GM04504 (cell line): ENCODE data around the gene GMPR2.

Source experiments
- DNase-seq: peaks from one replicate; pipeline ENCODE4 v3.0.0-alpha.2; 2012; ENCODE audit warnings: low read depth

GMPR2 gene

DNA sequence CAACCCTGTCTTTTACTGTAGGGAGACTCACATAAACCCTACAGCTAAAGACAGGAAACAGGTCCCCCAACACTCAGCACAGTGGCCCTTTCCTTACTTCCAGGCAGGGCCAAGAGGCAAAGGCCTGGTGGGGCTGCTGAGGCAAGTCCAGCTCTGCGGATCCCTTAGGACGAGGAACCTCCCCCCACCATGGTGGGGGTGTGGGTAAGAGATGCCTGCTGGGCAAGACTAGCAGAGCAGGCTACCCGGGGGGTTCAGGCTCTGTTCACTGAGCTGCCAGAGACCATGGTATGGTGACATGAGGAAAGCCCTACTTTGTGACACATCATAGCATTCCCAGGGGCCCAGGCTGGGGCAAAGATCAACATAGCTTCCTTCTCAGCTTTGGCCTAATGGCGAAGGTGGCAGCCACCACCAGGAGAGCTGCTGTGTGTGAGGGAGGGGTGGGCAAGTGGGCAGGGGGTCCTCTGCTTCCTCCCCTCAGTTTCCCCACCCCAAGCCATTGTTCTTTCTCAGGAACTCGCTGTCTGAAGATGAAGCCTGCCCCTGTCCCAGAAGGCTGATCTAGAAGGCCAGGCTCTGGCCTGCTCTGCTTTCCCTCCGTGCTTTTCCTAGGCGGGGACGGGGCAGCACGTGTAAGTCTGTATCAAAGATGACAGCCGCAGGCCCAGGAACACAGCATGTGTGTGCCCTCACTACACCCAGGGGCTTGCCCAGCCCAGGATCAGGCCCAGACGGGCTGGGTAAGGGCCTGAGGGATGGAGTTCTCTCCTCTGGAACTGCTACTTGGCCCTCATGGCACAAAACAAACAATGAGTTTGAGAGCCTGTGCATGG lies 19.8 kb downstream of the GMPR2 start:
- DNase-seq = no peak

DNA sequence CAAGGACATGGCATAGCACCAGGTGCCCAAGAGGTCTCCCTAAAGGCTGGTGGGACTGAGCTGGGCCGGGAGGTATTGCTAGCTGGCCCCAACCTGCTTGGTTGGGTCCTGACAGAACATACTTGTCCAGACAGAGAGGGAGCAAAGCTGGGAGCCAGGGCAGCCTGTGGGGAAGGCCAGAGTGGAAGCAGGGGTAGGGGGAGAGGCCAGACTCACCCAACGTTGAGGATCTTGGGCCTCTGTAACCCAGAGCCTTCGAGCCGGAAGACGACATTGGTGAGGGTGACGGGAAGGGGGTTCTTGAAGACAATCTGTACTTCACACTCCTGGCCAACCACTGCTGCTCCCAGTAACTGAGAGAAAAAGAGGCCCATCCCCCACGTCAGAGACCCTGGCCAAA lies 21.2 kb downstream of the GMPR2 start:
- DNase-seq = no peak

DNA sequence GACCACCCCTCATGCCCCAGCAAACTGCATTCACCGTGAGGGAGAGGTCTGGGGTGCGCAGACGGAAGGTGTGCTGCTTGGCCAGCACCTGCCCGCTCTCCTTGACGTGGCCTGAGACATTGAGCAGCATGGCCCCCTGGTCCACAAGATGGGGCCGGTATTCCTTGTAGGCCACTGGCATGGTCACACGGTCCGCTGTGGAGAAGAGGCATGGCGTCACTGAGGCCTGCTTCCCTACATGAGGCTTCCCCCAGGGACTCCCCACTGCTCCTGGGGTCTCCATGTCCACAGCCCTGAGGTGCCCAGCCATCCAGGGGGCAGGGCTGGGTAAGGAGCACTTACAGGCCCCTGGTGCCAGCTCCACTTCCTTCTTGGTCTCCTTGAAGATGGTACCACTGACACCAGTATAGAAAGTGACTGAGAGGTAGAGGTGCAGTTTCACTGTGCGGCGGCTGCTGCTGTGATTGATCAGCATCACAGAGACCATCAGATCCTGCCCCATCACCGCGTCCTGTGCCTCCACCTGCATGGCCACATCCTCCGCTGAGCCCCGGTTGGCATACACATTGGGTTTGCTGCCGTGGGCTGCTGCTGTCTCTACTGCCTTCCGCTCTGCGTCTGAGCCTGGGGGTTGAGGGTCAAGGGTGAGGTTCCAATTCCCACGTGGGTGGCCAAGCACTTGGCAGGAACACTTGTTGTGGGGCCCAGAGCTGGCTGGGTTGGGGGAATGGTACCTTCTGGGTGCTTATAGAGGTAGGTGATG lies 22.1 kb downstream of the GMPR2 start:
- no peak for DNase-seq

DNA sequence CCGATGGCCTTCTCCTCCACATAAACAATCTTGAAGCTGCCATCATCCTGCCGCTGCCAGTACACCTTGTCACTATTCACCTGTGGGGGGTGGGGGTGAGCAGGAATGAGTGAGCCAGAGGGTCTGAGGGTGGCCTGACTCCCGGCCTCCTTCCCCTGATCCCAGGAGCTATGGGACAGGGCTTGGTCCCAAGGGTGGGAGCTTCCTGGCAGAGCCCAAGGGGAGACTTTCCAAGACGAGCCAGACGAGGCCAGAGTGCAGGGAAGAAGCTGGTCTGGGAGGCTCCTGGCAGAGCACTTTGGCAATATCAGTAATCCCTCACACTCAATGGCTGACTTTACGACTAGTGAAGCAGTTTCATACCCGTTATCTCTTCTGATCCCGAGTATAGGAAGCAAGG lies 22.7 kb downstream of the GMPR2 start:
- no peak for DNase-seq

DNA sequence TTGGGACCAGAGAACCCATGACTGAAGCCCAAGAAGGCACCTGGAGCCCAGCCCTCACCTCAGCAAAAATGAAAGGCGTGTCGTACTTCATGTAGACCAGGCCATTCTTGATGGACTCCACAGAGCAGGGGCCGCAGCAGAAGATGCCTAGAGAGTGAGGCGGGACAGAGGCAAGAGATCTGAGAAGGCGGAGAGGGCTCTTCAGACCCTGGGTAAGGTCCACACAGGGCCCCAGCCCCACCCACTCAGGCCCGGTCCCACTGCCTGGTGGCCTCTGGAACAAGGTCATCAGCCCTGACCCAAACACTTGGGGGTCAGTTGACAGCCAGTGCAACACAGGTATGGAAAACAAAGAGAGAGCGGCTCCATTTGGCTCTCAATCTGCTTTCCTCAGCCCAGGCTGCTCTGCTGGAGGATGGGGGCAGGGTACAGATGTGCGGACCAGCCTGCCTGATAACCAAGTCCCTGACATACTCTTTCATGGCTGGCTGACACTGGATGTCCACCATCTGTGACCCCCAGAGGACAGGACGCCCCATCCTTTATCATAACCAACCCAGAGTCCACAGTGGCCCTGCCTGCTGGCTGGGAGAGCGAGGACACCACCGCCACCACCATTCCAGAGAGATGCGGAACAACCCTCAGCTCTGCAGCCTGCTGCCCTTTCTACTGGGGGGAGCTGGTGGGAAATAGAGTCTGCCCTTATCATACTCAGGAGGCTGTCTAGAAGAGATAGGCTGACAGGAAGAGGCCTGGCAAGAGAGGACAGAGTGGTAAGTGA lies 23.4 kb downstream of the GMPR2 start:
- no peak for DNase-seq

DNA sequence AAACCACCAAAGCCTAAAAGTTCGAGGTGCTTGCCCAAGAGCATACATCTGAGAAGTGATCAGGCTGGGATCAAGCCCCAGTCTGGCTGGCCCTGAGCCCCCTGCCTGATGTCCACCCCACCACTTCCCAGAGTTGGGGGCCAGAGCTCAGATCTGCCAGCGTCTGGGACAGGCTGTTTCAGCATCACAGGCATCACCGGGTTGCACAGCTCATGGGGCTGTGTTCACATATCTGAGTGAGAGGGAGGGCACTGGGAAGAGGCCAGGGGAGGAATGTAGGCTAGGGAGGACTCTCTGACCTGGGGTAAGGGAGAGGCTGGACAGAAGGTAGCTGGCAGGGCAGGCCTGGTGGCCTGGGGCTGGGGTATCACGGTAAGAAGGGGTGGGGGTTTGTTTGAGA lies 24.2 kb downstream of the GMPR2 start:
- no peak for DNase-seq

DNA sequence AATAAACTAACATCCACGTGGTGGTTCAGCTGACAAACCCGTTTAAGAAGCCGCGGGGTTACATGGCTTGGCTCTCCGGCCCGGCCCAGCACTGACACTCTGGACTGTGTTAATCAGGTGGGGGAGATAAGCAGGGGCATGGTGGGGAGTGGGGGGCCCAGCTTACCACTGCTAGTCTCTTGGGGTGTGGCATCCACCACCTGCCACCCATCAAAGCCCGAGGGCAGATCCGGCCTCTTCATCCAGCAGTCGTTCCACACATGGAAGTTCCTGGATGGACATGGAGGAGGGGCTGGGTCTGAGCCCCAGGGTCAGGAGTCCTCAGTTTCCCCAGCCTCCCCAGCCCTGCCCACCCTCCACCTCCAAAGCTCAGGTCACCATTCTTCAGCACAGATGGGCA lies 25.4 kb downstream of the GMPR2 start:
- DNase-seq = no peak

DNA sequence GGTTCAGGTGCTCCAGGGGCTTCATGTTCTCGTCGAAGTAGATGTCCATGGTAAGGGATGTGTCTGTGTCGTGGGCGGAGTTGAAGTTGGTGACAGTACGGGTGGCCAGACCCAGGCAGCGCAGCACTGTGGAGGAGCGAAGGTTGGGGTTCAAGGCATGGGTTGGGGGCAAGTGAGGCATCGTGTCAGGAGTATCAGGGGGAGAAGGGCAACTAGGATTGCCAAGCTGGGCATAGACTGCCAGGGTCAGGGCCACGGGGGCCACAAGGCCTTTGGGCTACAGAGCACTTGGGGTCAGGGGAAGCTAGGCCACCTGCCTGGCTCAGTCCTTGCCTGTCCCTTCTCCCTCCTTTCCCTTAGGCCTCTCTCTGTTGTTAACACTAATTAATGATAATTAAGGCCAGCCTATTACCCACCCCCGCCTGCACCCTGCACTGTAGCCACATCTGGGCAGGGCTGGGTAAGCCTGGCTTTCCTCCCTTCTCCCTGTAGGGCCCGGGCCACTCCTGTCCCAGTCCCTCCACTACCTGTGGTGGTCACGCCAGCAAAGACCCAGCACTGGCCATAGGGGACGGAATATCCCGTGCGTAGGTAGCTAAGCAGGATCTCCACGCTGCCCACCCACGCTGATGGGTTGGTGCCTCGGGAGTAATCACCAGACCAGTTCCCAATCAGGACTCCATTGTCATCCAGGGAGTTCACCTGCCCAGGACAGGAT lies 26.0 kb downstream of the GMPR2 start:
- DNase-seq = no peak

DNA sequence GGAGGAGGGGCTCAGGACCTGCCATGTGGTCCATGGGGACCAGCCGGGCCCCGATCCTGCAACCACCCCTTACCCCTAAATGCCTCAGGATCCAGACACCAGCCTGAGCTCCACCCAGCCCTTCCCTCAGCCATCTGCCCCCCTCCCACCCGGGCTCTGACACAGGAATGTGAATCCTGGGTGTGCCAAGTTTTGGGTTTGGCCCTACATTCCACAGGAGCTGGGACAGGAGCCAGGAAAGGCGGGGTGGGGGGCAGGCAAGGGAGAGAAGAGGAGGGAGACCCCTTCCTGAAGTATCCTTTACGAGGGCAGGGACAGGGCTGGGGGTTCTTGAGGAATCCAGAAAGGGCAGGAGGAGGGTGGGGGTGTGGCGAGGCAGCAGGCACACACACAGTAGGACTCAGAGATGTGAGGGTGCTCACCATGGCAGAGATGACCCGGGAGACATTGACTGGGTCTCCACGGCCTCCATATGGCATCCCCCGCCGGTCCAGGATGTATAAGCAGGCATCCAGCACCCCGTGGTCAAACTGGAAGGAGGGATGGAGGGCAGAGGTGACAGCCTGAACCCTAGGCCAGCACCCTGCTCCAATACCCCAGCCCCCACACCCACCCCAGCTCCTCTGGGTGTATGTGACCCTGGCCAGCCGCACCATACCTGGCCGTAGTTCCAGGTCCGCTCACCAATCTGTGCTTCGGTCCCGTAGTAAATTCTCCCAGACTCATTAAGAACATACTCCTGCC lies 26.7 kb downstream of the GMPR2 start:
- DNase-seq = no peak

DNA sequence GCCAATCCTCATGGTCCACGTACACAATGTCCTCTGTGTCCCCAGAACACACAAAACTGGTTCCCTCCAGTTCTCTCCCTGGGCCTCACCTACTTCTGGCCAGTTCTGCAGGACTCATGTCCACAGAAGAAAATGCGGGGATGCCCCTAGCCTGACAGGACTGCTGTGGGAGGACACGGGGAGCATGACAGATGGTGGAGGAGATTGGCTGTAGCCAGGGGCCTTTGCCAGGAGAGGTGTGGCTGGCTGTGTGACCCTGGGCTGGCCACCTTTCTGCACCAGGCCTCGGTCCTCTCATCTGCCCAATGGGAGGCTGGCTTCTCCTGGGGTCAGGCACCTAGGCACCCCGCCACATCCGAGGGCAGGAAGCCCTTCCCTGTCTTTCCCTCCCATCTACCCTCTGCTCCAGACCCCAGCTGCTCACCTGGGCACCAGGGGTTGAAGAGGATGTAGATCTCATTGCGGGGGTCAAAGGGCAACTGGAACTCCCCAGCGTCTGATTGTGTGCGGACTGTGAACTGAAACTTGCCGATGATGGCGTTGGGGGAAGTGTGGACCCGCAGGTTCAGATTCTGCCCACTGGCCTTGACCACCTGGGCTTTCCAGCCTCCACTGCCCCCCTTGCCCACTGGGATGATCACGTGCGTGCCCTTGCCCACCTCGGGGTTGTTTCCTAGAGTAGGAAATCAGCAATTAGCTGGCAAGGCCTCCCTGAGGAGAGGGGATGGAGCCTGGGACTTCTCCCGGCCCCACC lies 27.5 kb downstream of the GMPR2 start:
- DNase-seq = no peak

DNA sequence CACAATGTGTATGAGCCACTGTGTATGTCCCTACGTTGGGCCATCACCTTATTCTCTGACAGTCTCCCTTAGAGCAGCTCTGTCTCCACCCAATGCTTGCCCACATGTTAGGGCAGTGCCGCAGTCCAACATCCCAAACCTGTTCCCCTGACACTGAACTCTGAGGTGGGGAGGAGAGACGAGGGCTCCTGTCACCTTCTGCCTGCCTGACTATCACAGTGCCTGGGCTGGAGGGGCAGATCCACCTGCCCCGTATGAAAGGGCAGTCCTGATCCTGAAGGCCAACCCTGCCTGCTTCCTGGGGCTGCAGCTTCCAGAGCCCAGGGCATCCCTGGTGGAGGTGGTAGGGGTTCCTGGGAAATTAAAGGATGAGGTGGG lies 28.0 kb downstream of the GMPR2 start:
- no peak for DNase-seq

DNA sequence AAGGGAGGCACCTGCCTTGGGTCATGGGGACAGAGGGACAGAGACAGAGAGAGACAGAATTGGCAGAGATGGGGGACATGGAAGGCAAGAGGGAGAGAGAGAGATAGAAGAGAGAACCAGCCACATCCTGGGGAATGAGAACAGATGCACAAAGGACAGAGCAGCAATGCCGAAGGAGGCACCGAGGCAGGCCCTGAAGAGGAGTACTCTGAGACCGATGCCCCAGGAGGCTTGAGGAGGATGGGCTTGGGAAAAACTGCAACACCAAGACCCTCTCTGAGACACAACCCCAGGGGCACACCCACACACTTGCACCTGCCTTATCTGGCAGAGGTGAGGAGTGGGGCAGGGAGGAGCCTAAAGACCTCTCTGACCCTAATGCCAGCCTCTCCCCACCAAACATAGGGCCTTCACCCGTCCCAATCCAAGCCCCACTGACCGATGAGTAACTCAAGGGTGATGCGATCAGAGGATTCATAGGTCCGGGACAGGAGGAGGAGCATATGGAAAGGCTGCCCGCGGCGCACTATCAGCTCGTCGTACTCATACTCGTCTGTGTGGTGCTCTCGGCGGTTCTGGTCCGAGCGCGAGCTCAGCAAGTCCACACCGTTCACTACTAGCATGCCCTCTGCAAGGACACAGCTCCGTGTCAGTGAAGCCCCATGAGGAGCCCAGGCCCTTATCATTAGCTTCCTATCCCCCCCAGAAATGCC lies 28.7 kb downstream of the GMPR2 start:
- no peak for DNase-seq

DNA sequence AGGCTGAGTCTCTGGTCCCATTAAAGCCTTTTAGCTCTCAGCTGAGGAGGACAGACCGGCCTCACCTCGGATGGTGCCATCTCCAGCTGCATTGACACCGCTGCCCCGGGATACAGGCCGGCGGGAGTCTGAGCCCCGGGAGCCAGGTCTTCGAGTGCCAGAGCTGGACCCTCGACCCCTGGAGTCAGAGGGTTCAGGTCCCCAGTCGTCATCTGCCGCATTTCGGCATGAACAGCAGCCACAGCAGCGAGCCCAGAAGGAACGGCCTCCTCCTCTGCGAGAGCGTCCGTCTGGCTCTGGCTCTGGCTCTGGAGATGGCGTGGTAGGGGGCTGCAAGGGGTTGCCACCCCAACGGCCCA lies 29.2 kb downstream of the GMPR2 start:
- no peak for DNase-seq

DNA sequence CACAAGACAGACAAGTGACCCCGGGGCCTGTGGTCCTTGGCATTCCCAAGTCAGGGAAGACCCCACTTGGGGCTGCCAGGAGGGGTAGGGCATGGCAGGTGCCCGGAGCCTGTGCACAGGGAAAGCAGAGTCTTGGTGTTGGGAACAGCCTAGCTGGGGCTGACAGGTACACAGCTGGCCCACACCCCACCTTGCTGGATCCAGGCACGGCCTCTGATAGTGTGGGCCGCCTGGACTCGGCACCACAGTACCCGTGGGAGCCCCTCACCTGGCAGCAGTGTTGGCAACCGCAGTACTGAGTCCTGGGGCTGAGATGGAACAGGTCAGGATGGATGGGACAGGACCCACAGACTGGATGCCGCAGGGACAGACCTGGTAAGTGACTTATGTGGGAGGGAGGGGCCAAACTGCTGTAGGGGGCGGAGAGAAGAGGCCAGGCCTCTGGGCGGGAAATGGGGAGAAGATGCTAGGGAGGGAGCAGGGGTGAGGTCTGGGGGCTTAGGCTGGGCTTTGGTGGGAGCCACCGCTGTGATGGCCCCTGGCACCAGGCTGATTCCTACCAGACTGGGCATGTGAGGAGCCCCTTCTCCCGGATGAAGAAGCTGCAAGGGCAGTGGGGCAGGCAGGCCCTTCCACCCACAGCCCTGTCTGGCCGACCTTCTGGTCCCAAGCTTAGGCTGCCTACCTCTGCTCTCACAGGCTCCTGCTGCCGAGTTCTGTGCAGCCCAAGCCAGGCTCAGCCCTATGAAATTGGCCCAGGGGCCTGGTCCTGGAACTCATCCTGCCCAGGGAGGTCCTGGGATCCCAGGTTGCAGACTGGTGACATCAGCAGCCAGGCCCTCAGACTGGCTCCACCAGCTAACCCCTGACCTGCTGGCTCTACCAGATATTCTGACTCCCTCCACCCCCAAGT lies 30.3 kb downstream of the GMPR2 start, which contains the start of gene TGM1:
Gene TGM1 (minus strand): TSS at position 357 of the 913 bp plus-strand sequence. CDS start 825 bp downstream, outside the sequence.
- DNase-seq = no peak

DNA sequence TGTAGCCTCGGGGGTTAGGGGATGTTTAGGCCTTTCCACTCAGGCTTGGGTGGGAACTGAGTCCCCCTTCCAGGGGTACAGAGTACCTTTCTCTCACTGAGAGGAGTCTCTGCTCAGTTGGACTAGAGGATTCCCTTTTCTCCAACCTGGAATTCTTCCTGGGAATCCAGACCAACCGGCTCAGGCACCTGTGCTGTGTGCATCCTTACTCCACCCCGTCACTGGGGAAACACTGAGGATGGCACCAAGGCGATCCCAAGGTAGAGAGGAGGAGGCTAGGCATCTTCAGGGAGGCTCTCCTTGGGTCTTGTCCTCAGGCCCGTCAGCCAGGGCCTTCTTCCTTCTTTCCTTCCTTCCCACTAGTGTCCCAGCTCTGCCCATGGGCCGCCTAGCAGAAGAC lies 31.1 kb downstream of the GMPR2 start:
- no peak for DNase-seq

DNA sequence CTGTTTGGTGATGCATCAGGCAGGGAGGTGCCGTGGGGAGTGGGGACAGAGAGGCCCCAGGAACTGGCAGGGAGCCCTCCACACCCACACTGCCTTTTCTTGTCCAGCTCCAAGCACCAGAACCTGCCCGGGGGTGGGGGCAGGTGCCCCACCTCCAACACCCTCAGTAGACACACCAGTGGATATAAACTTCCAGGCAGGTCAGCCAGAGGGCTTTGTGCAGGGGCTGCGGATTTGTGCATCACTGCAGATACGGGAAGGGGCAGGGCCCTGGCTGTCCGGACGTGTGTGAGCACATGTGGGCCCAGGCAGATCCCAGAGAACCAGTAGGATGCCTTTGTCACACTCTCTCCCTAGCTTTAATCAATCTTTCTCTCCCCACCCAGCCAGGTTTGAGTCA lies 31.6 kb downstream of the GMPR2 start:
- no peak for DNase-seq

DNA sequence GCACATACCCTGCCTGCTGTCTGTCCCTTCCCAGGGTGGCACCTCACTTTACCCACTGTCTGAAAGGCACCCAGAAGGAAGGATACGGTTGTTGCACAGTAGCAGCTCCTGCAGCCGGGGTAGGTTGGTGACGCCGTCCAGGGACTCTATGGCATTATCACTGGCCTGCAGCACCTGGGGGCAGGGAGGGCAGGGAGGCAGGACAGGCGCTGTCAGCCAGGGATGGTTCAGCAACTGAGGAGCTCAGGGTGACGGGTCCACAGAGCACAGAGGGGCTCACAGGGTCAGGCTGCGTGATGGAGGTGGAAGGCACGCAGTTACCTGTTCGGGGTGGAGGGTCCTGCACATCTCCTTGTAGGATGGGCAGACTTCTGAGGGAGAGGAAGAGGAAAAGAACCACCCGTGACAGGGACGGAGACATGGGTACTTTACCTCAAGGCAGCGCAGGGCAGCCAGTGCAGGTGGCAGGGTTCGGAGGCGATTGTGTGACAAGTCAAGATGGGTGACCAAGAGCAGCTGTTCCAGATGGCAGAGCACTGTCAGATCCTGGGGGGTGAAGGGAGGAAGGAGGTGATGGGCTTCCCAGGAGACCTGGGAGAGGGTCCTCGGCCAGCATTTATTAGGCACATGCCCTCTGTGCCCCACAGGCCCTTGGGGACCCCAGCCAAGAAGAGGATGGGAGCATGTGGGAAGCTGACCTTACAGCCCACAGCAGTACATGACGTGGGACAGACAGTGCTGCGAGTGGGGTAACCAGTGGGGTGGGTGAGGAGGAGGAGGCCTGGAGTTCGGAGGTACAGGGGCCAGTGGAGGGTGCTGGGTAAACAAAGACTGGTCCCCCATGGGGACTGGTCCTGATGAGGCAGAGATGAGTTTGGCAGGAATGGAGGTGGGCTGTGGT lies 33.9 kb downstream of the GMPR2 start:
- DNase-seq = no peak

DNA sequence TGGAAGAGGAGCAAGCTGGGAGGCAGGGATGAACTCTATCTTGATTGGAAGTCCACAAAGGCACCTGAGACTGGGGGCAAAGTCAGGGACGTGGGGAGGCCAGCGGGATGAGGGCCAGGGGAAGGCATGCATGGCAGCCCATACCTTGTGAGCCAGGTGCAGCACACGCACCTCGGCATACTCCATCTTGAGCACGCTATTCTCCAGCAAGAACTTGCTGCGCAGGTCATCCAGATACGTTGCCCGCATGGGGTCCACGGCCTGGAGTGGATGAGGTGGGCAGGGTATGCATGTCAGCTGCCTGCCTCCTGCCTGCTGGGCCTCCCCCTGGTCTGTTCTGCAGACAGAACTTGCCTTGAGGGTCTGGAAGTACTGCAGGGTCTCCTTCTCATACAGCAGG lies 34.8 kb downstream of the GMPR2 start:
- no peak for DNase-seq
